Measurements from ENCODE around the gene SMIM3.

The SMIM3 gene

GRCh38 chr5:150751096-150751891 is 27.3 kb upstream of the SMIM3 start (continued):
- TF ChIP-seq ZBTB6 (tag by site-specific recombination; IDR thresholded peaks at IDR 0.05), result no peak
- no peak for TF ChIP-seq ZNF280D (tag by site-specific recombination; IDR thresholded peaks at IDR 0.05)
- no peak for TF ChIP-seq YY2 (tag by site-specific recombination; IDR thresholded peaks at IDR 0.05)
- TF ChIP-seq PRDM6 (tag by site-specific recombination; IDR thresholded peaks at IDR 0.05), result peak; percentile 91
- TF ChIP-seq ZNF324 (tag by site-specific recombination; IDR thresholded peaks at IDR 0.05), result no peak
- no peak for TF ChIP-seq ZBTB48 (tag by site-specific recombination; IDR thresholded peaks at IDR 0.05)
- TF ChIP-seq CTCF (tag by site-specific recombination; IDR thresholded peaks at IDR 0.05), result no peak
- TF ChIP-seq PRDM2 (tag by site-specific recombination; IDR thresholded peaks at IDR 0.05; ENCODE audit: borderline replicate concordance), result no peak
- TF ChIP-seq EGR2 (tag by site-specific recombination; IDR thresholded peaks at IDR 0.05; ENCODE audit: low read depth), result no peak
- TF ChIP-seq ZNF544 (tag by site-specific recombination; IDR thresholded peaks at IDR 0.05), result no peak
- TF ChIP-seq KLF16 (tag by site-specific recombination; IDR thresholded peaks at IDR 0.05), result no peak
- no peak for TF ChIP-seq HOXC10 (CRISPR knock-in tag; IDR thresholded peaks at IDR 0.05)
- TF ChIP-seq ZNF423 (tag by site-specific recombination; IDR thresholded peaks at IDR 0.05), result no peak
- no peak for TF ChIP-seq ZNF837 (tag by site-specific recombination; IDR thresholded peaks at IDR 0.05)
- TF ChIP-seq ZNF274 (IDR thresholded peaks at IDR 0.05; ENCODE audit: low read length), result no peak
- TF ChIP-seq ZNF274 (tag by site-specific recombination; IDR thresholded peaks at IDR 0.05; ENCODE audit: borderline replicate concordance), result no peak
- no peak for TF ChIP-seq ZNF146 (tag by site-specific recombination; IDR thresholded peaks at IDR 0.05)
- no peak for TF ChIP-seq PBX3 (CRISPR knock-in tag; IDR thresholded peaks at IDR 0.05)
- no peak for TF ChIP-seq ZNF677 (tag by site-specific recombination; IDR thresholded peaks at IDR 0.05)
- no peak for TF ChIP-seq GLIS1 (tag by site-specific recombination; IDR thresholded peaks at IDR 0.05)
- no peak for TF ChIP-seq ZIC2 (tag by site-specific recombination; IDR thresholded peaks at IDR 0.05)
- TF ChIP-seq ZNF175 (tag by site-specific recombination; IDR thresholded peaks at IDR 0.05), result no peak
- TF ChIP-seq ZNF785 (tag by site-specific recombination; IDR thresholded peaks at IDR 0.05), result no peak
- no peak for TF ChIP-seq ZNF670 (tag by site-specific recombination; IDR thresholded peaks at IDR 0.05; ENCODE audit: low read depth)
- TF ChIP-seq ZNF530 (tag by site-specific recombination; IDR thresholded peaks at IDR 0.05; ENCODE audit: low read depth), result no peak
- TF ChIP-seq ZNF16 (tag by site-specific recombination; IDR thresholded peaks at IDR 0.05; ENCODE audit: low read depth), result no peak
